Activated B cell treated with CpG ODN at 0.5 μM for 24 hours (primary cell): Measurements from ENCODE around the gene TRIAP1. TPM values are rescaled to one million over a fixed set of nuclear protein-coding genes. Genes with fewer than 3 reads are reported as not detected.

Experiments
- ATAC-seq: fragments of 200-7000 bp; cut with Tn5 transposase; one replicate; pipeline ENCODE4 v1.10.0; 2021; ENCODE audit warnings: low read depth, mild to moderate bottlenecking, moderate library complexity
- CTCF ChIA-PET: fragments of 350-600 bp; sonication (Branson Sonifier 250); formaldehyde crosslinking; loops from one replicate; lab custom pipeline; 2021; ENCODE audit warnings: antibody characterized with exemption; lab: Charles Lee
- POLR2A ChIA-PET: fragments of 350-600 bp; sonication (Branson Sonifier 250); formaldehyde crosslinking; loops from one replicate; lab custom pipeline; 2021; ENCODE audit warnings: antibody characterized with exemption; lab: Charles Lee
- DNase-seq: peaks from one replicate; pipeline ENCODE4 v3.0.0; 2022
- H3K27ac Mint-ChIP-seq: one replicate; pipeline ENCODE4 v1.8.0; 2020; ENCODE audit warnings: mixed read lengths
- H3K27me3 Mint-ChIP-seq: one replicate; pipeline ENCODE4 v1.8.0; 2021; ENCODE audit warnings: mixed read lengths
- H3K36me3 Mint-ChIP-seq: one replicate; pipeline ENCODE4 v1.8.0; 2021; ENCODE audit warnings: low read depth, mixed read lengths
- H3K4me1 Mint-ChIP-seq: one replicate; pipeline ENCODE4 v1.8.0; 2021; ENCODE audit warnings: mixed read lengths
- H3K4me3 Mint-ChIP-seq: one replicate; pipeline ENCODE4 v1.8.0; 2020; ENCODE audit warnings: mild to moderate bottlenecking, mixed read lengths
- H3K9me3 Mint-ChIP-seq: one replicate; pipeline ENCODE4 v1.8.0; 2020; ENCODE audit warnings: mixed read lengths
- CTCF ChIP-seq: fragments of 200-600 bp; IDR thresholded peaks from one replicate; pipeline ENCODE4 v1.8.0; 2022; ENCODE audit warnings: antibody characterized with exemption, mild to moderate bottlenecking
- intact Hi-C: fragments of 100-400 bp; cut with micrococcal nuclease; formaldehyde crosslinking; loops from one replicate; pipeline ENCODE4 v1.15.1; 2024
- total RNA-seq: library from RNA; stranded (reverse); gene quantifications from 2 replicates; pipeline ENCODE4 v1.2.3, GENCODE V29; 2022

Gene TRIAP1
- total RNA-seq, 1 donor from 2014 or later: 18.2 TPM

GRCh38 chr12:120404271-120404670 lies 41.9 kb downstream of the TRIAP1 start:
- Mint-ChIP-seq H3K36me3 (no peaks in the 10 kb centered on the region), H3K4me3 (no peak overlapping the region), H3K27ac (no peak overlapping the region), H3K4me1 (no peaks in the 10 kb centered on the region), H3K9me3 (no peaks in the 10 kb centered on the region), H3K27me3 (peaks cover 23% of the 10 kb centered on the region)
- TF ChIP-seq CTCF: no peak
- ChIA-PET POLR2A (interaction anchor here (0.6 kb wide), 1 partner anchor 20 kb away, joined by 13 read pairs; no protein-coding TSS in a partner anchor), CTCF (no interaction called here)
- ATAC-seq (no peak), DNase-seq (no peak)
- intact Hi-C loops: no loop called here

- CTCF ChIA-PET: no interaction called here
These were observed 42.3 kb downstream of the TRIAP1 start for GRCh38 chr12:120403869-120404268.

GRCh38 chr12:120402217-120402616 lies 44.0 kb downstream of the TRIAP1 start:
- no peak for DNase-seq
- POLR2A ChIA-PET: no interaction called here
- no peak for ATAC-seq
- no peaks in the 10 kb centered on the region for H3K4me1 Mint-ChIP-seq
- peaks cover 27% of the 10 kb centered on the region for H3K27me3 Mint-ChIP-seq
- TF ChIP-seq CTCF: no peak
- H3K27ac Mint-ChIP-seq: no peak overlapping the region
- no peaks in the 10 kb centered on the region for H3K9me3 Mint-ChIP-seq
- H3K36me3 Mint-ChIP-seq: no peaks in the 10 kb centered on the region
- intact Hi-C loops: no loop called here
- CTCF ChIA-PET: no interaction called here
- no peak overlapping the region for H3K4me3 Mint-ChIP-seq

More at GRCh38 chr12:120403869-120404268, 42.3 kb downstream of the TRIAP1 start:
- DNase-seq: no peak
- no peak overlapping the region for H3K27ac Mint-ChIP-seq
- POLR2A ChIA-PET: interaction anchor here (0.6 kb wide), 1 partner anchor 20 kb away, joined by 13 read pairs; no protein-coding TSS in a partner anchor
- no peaks in the 10 kb centered on the region for H3K9me3 Mint-ChIP-seq
- H3K4me3 Mint-ChIP-seq: no peak overlapping the region
- ATAC-seq: no peak
- intact Hi-C loops: no loop called here
- no peaks in the 10 kb centered on the region for H3K36me3 Mint-ChIP-seq
- no peaks in the 10 kb centered on the region for H3K4me1 Mint-ChIP-seq
- TF ChIP-seq CTCF: no peak
- H3K27me3 Mint-ChIP-seq: peaks cover 23% of the 10 kb centered on the region

- no peak for DNase-seq
- H3K36me3 Mint-ChIP-seq: no peaks in the 10 kb centered on the region
- H3K27ac Mint-ChIP-seq: no peak overlapping the region
- ChIA-PET POLR2A (no interaction called here), CTCF (no interaction called here)
- peaks cover 42% of the 10 kb centered on the region for H3K27me3 Mint-ChIP-seq
- no peaks in the 10 kb centered on the region for H3K4me1 Mint-ChIP-seq
- no peak overlapping the region for H3K4me3 Mint-ChIP-seq
- no peaks in the 10 kb centered on the region for H3K9me3 Mint-ChIP-seq
- no peak for ATAC-seq
- TF ChIP-seq CTCF: no peak
- intact Hi-C loops: no loop called here
These were observed 46.7 kb downstream of the TRIAP1 start for GRCh38 chr12:120399531-120399930.

GRCh38 chr12:120397824-120398540 lies 48.2 kb downstream of the TRIAP1 start:
- Mint-ChIP-seq H3K4me3 (no peak overlapping the region), H3K4me1 (no peaks in the 10 kb centered on the region), H3K9me3 (no peaks in the 10 kb centered on the region), H3K27me3 (peaks cover 42% of the 10 kb centered on the region), H3K36me3 (no peaks in the 10 kb centered on the region), H3K27ac (no peak overlapping the region)
- intact Hi-C loops: no loop called here
- ChIA-PET POLR2A (no interaction called here), CTCF (interaction anchor here (0.8 kb wide), 1 partner anchor 58 kb away, joined by 3 read pairs; no protein-coding TSS in a partner anchor)
- no peak for TF ChIP-seq CTCF
- DNase-seq (no peak), ATAC-seq (no peak)
